ENCODE results near the gene SBK1.
"Not testable (repeated sequence)": the region's sequence is repeated elsewhere in the genome, so short reads cannot be mapped to it uniquely, and the experiment has no call there.

SBK1 gene

DNA sequence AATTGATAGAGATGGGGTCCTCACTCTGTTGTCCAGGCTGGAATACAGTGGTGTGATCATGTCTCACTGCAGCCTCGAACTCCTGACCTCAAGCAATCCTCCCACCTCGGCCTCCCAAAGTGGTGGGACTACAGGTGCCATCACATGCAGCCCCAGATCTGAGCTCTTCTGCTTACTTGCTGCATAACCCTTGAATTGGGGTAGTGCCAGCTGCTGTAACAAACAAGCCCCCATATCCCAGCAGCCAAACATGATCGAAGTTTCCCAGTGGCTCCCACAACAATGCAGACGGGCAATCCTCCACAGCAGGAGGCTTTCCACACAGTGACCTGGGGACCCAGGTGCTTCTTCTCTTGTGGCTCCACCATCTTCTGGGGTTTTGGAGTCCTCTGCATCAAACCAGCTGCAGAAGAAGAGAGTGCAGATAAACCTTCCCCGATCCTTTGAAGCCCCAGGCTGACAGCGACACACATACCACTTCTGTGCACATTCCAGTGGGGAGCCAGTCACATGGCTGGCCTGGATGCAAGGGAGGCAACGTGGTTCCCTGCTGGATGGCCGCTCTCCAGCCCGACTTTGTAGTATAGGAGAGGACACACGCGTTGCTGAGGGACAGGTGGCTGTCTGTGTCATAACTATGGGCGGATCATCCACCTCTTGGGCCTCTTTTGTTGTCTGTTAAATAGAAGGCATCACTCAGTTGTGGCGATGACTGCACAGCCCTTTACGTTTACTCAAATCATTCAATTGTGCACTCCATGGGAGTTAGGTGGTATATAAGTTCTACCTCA is 16.7 kb downstream of the SBK1 start:
- DNase-seq (ENCODE audit: low read depth, low spot score), result no peak

DNA sequence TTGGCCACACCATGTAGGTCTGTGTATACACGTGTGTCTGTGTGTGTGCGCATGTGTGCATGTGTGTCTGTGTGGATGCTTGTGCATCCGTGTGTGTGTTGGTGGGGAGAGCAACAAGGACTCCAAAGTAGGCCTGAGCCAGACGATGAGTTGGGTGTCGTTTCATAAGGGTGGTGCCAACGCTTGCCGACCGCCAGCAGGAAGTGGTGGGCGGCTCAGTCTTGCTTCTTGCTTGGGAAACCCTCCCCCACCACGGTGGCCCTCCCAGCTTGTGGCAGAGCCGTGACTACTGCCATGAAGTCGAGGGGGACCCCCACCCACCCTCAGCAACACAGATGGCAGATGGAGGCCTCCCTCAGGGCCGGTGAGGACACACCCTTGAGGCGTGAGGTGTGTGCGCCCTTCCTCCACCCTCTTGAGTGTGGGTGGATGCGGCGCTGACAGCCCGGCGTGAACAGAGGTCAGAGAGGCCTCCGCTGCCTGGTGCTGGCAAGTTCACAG is 17.5 kb downstream of the SBK1 start:
- no peak for DNase-seq (ENCODE audit: low read depth, low spot score)

DNA sequence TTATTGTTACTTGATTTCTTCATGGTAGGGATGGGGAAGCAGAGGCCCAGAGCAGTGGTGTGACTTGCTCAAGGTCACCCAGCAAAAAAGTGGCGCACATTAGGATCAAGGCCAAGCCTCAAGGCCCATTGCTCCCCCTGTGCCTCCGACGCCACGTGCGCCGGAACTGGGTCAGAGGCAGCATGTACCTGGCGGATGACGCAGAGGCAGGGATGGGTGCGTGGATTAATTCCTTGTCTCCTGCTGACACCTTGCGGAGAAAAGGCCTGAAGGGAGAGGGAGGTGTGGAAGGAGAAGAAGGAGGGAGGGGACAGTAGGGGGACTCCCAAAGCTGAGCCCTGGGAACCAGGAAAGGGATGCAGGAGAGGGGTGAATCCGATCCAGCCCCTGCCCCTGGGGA is 18.5 kb downstream of the SBK1 start:
- no peak for DNase-seq (ENCODE audit: low read depth, low spot score)

DNA sequence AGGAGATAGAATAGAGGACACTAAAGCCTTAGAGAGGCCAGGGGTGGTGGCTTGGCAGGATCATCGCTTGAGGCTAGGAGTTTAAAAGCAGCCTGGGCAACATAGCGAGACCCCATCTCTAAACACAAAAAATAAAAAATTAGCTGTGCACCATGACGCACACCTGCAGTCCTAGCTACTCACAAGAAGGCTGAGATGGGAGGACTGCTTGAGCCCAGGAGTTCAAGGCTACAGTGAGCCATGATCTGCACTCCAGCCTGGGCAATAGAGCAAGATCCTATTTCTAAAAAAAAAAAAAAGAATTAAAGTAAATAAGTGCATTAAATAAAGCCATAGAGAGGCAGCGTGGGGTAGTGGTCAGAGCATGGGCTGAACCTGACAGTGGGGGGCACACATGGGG is 19.1 kb downstream of the SBK1 start:
- DNase-seq (ENCODE audit: low read depth, low spot score), result no peak

DNA sequence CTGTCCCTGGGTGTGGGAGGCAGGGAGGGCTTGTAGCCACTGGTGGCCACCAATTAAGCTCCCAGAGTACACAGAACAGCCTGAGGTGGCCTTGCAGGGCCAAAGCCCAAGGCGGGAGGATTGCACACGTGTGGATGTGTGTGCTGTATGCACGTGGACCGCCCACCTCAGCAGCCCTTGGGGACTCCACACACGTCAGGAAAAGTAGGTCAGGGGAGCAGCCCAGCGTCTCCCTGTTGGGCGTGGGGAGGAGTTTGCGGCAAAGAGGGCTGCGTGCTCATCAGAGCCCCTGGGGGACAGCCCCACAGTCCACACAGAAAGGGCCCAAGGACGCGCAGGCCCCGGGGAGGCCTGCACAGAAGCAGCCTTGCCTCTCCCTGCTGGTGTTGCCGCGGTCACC is 19.6 kb downstream of the SBK1 start:
- DNase-seq (ENCODE audit: low read depth, low spot score), result no peak

- no peak for DNase-seq (ENCODE audit: low read depth, low spot score)
Measured at GRCh38 chr16:28312327-28312726, 20.0 kb downstream of the SBK1 start.

GRCh38 chr16:28313587-28313986 is 21.3 kb downstream of the SBK1 start:
- no peak for DNase-seq (ENCODE audit: low read depth, low spot score)

DNA sequence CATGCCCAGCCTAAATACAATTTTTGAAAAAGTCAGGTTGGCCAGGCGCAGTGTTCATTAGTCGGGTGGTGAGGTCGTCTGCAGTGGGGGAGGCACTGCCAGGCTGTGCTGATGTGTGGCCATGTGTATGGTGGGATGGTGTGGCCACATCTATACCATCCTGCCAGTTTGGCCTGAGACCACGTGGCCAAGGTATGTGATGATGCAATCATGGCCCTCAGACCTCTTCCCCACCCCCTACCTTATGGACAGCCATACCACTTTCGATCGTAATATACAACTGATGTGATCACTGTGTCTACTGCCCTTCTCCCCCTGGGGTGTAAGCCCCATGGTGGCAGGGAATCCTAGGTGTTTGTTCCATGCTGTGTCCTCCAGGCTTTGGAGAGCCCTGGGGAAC is 23.7 kb downstream of the SBK1 start:
- DNase-seq (ENCODE audit: low read depth, low spot score), result no peak

DNA sequence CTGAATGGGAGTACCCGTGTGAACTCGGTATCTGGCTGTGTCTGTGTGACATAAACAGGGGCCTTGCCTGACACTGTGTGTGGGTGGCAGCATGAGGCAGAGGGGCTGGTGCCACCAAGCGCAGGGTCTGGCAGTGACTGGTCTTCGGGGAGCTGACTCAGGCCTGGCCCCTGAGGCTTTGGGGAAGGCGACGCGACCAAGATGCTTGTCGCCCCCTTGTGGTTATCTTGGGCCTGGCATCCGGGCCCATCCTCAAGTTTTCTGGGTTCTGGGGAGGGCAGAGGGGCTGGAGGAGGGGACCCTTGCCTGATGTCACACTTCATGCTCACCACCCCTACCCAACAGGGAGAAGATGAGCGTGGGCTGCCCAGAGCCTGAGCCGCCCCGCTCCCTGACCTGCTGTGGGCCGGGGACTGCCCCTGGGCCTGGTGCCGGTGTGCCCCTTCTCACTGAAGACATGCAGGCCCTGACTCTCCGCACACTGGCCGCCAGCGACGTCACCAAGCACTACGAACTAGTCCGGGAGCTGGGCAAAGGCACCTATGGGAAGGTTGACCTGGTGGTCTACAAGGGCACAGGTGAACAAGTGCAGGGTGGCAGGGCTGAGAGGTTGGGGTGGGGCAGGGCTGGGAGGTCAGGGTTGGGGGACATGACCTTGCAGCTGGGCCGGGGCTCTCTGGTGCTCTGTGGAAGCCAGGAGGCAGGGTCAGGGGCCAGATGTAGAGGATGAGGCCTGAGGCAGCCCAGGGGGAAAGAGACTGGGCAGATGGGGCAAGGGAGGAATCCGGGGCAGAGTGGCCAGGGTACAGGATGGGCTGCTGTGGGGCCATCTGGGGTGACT is 24.9 kb downstream of the SBK1 start:
- DNase-seq (ENCODE audit: low read depth, low spot score), result peak; percentile 82

DNA sequence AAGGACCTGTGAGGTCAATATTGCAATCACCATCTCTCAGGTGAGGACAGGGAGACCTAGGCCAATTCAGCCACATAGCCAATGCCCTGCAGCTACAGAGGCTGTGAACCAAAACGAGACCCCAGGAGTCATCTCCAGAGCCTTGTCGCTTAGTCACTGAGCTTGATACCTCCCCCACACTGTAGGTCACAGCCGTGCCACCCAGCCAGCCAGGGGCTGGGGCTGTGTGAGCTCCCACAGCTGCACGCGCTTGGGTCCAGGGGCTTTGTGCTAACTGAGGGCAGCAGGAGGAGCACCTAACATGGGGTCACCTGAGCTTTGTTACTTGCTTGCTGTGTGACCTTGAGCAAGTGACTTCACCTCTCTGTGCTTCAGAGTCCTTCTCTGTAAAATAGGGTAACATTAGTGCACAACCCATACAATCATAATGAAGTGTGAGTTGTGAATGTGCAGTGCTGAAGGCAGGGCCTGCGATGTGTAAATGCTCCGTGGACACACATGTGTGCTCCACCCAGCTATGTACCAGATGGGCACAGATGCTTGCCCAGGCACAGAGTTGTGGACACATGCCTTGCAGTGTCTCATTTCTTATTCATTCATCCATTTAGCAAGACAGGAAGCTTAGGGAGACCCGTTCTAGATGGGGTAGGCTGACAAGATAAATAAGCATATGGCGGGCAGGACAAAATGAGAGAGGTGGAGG is 25.9 kb downstream of the SBK1 start:
- DNase-seq (ENCODE audit: low read depth, low spot score), result no peak

DNA sequence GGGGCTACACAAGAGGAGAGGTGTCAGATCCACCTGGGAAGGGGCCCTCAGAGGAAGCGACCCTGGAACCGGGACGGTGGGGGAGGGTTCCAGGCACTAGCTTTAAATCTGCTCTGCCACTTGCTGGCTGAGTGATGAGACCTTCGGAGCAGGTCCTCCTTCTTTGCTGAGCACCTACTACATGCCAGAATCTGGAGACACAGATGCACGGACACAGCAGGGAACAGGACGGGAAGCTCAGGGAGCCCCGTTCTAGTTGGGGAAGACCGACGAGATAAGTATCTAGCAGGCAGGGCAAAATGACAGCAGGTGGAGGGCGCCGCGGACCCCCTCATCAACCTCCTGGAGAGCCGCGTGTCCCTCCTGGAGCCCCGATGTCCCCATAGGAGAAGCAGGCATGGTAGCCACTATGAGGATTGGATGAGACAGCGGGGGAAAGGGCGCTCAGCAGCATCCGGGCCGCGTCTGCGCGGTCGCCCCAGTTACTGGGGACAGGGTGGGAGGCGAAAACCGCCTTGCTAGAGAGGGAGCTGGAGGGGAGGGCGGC is 27.2 kb downstream of the SBK1 start:
- DNase-seq (ENCODE audit: low read depth, low spot score), result no peak

DNA sequence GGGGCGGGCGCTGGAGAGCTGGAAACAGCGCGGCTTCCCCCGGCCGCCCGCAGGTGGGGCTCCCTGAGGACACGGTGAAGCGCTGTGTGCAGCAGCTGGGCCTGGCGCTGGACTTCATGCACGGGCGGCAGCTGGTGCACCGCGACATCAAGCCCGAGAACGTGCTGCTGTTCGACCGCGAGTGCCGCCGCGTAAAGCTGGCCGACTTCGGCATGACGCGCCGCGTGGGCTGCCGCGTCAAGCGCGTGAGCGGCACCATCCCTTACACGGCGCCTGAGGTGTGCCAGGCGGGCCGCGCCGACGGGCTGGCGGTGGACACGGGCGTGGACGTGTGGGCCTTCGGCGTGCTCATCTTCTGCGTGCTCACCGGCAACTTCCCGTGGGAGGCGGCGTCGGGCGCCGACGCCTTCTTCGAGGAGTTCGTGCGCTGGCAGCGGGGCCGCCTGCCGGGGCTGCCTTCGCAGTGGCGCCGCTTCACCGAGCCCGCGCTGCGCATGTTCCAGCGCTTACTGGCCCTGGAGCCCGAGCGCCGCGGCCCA is 27.8 kb downstream of the SBK1 start:
- DNase-seq (ENCODE audit: low read depth, low spot score), result peak; percentile 39

- DNase-seq (ENCODE audit: low read depth, low spot score), result no peak
Measured at GRCh38 chr16:28320741-28321140, 28.4 kb downstream of the SBK1 start.

DNA sequence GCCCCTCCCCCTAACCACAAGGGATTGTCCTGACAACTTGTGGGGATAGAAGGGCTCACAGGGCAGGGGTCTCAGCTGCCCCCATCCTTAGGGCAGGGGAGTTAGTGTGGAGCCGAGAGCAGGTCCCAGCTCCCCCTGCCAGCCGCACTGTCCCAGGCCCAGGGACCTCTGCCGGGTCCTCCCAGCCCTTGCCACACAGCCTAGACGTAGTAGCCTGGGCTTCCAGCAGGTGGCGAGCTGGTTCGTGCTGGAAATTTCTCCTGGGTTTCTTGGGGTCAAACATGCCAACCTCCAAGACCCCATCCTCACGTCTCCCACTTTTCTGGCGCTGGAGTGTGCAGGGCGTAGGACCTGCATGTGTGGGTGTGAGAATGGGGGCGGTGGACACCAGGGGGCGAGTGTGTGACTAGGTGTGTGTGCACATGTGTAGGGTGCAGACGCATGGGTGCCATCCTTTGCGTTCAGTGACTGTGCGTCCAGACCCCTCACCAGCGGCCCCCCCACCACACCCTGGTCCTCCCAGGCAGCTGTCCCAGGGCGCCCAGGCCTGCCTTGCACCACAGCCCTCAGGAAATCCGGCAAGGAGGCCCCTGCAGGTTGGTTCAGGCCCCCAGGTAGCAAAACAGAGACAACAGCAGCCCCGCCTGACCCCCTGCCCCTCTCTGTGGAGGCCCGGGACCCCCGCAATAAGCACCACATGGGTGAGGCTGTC is 29.5 kb downstream of the SBK1 start:
- DNase-seq (ENCODE audit: low read depth, low spot score), result peak; percentile 74

GRCh38 chr16:28324235-28324886 is 32.0 kb downstream of the SBK1 start:
- peak; percentile 53 for DNase-seq (ENCODE audit: low read depth, low spot score)

DNA sequence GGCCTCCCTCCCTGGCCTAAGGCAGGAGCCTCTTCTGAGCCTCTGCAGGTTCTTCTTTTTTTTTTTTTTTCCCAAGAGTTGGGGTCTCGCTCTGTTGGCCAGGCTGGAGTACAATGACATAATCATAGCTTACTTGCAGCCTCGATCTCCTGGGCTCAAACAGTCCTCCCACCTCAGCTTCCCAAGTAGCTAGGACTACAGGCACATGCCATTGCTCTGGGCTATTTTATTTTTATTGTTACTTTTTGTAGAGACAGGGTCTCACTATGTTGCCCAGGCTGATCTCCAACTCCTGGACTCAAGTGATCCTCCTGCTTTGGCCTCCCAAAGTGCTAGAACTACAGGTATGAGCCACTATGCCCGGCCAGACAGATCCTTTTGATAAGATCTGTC is 32.6 kb downstream of the SBK1 start:
- DNase-seq (ENCODE audit: low read depth, low spot score), result no peak

GRCh38 chr16:28326881-28327610 is 34.7 kb downstream of the SBK1 start:
- peak; percentile 65 for DNase-seq (ENCODE audit: low read depth, low spot score)

GRCh38 chr16:28330232-28330631 is 37.9 kb downstream of the SBK1 start:
- DNase-seq (ENCODE audit: low read depth, low spot score), result peak; percentile 65

GRCh38 chr16:28330981-28331380 is 38.7 kb downstream of the SBK1 start:
- DNase-seq (ENCODE audit: low read depth, low spot score), result not testable (repeated sequence)

DNA sequence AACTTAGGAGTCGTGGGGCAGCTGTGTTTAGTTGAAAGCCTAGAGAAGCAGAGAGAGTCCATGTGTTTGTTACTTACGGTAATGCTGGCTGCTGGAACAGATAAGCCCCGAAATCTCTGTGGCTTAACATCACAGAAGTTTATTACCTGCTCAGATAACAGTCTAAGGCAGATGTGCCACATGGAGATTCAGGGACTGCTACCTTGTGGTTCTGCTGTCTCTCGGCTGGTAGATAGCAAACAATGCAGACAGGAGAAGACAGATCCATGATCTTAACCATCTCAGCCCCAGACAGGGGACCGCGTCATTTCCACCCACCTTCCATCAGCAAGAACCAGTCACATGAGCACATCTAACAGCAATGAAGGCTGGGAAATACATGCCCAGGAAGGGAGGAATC is 40.3 kb downstream of the SBK1 start:
- DNase-seq (ENCODE audit: low read depth, low spot score), result not testable (repeated sequence)
